Embryonic facial prominence (tissue), 1 donor: ENCODE measurements around the gene DAB1.

Experiments
- DNase-seq: peaks from one replicate; pipeline ENCODE4 v3.0.0-alpha.2; 2016; ENCODE audit errors: extremely low spot score

Gene DAB1

GRCh38 chr1:56979986-56980755 is 443.7 kb downstream of the DAB1 start:
- DNase-seq, result no peak

DNA sequence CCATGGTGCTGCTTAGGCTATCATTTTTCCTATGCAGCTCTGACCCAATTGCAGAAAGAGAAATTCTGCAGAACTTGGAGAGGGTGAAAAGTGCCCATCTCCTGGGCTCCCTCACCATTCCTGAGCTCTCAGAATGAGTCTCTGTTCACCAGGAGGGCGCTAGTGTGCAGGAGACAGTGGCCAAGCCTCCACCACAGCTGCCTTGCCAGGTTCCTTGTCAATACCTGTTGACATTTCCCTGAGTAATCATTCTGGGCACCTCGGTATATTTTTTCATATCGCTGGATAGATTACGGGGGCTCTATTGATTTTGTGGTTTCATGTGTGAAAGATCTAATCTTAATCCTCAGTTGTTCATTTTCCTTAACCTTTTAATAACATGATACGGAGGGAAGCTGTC is 445.0 kb downstream of the DAB1 start:
- DNase-seq, result no peak

DNA sequence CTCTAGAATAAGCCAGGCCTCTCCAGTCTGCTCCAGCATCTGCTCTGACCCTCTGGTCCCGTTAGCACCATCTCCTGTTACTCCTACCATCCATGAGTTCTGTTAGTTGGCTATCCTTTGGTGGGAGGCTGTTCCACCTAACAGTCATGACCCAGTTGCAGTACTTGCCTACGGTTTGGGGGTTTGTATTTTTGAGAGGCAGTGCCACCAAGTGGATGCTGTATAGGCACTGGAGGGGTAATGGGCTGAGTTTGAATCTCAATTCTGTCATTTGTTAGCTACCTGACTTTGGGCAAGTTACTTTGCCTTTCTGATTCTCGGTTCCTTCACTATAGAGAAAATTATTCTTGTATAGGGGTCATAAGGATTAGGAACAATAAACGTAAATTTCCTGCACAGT is 445.9 kb downstream of the DAB1 start:
- no peak for DNase-seq

DNA sequence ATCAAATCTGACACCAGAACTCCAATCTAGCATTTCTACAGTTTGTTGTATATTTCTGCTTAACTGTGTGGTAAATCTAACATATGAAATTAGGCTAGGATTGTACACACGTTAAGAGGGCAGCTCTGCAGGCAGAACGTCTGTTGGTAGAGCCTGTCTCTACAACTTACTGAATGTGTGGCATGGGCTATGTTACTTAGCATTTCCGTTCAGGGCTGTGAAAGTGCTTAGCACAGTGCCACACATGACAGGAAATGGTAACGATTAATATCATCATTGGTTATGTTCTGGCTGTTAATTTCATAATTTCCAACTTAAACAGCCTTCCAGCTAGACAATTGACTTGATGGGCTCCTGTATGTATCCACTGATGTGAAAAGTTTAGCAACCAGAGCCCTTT is 448.4 kb downstream of the DAB1 start:
- DNase-seq, result no peak

- DNase-seq, result no peak
These were observed 449.7 kb downstream of the DAB1 start for GRCh38 chr1:56973923-56974742.

DNA sequence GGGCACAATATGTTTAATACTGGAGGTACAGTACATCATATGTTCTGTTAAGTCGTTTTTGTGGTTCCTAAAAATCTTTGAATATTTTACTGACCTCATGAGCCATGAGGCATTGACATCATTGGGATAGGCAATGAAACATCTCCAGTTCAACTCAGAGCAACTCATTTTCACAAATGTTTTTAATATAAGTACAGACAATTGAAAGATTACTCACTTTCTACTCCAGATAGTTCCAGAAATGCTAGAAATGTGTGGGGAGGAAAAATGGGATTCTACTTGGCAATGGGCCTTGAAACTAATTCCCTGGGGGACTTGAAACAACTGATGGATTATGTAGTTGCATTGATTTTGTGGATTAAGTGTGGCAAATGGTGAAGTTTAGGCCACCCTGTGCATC is 450.9 kb downstream of the DAB1 start:
- DNase-seq, result no peak

DNA sequence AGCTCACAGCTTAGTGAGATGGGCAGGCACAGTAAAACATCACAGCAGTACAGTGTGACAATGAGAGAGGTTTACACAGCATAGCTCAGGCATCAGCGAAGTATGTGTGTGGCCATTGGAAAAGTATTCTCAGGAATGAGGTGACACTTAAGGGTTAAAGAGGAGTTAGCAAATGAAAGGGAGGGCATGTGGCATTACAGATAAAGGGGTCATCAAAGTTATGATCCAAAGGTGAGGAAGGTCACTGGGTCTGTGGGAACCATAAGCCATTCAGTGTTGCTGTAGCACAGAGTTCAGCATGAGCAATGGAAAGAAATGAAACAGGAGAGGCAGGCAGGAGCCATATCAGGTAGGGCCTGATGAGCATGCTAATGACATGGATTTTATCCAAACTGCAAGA is 453.6 kb downstream of the DAB1 start:
- no peak for DNase-seq

DNA sequence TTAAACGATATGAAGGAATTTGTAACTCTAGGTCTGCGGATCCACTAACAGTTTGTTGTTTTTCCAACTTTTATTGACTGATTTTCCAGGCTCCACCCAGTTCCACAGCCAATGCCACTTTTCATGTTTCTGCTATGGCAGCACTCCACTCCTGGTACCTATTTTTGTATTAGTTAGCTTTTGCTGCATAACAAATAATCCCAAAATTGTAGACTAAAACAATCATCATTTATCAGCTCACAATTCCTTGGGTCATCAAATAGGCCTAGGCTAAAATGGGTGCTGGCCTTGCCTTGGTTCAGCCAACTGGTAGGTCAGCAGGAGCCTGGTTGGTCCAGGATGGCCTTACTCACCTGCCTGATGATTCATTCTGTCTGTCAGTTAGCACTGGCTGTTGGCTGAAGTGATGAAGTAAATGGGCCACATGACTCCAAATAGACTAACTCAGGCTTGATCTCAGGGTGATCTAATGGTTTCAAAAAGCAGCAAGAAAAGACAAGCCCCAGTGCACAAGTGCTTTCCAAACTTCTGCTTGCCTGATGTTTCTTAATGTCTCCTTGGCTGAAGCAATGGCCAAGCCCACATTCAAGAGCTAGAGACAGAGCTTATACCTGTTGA is 454.9 kb downstream of the DAB1 start:
- no peak for DNase-seq

GRCh38 chr1:56967900-56968832 is 455.7 kb downstream of the DAB1 start:
- DNase-seq, result no peak

DNA sequence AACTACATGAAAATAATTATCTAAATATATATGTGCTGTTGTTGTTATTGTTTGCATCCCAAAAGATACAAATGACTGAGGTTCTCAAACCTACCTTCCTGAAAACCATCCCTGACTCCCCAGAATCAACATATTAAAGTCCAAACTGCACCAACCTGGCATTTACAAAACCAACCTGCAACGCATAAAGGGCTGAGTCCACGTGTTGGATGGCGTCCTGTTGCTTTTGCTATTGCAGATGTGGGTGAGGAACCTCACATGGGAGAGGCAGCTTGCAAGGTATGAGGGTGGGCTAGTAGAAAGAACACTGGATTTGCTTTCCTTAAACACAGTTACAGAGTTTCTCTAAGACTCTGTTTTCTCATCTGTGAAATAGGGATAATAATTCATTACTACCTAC is 456.5 kb downstream of the DAB1 start:
- no peak for DNase-seq

- DNase-seq, result no peak
These were observed 457.2 kb downstream of the DAB1 start for GRCh38 chr1:56966698-56966999.

GRCh38 chr1:56965916-56966697 is 457.8 kb downstream of the DAB1 start, which contains the start of gene C8B:
Gene C8B (minus strand): TSS chr1:56966015. CDS start chr1:56965948, 67 bp downstream.
- DNase-seq, result no peak

DNA sequence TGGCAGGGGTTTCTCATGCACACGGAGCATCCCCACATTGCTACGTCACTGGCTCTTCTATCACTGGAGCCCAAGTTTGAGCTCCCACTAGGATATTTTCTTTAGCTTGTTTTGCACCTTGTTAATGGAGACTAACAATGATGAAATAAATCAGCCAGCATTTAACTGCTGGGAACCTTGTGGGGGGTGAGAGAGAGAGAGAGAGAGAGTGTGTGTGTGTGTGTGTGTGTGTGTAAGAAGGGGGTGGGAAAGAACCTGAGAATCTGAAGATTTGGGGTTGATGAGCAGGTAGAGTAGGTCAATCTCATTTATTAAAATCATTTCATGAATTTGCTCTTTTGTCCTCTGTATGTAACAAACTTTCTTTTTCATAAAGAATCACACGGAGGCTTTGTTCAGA is 458.7 kb downstream of the DAB1 start:
- DNase-seq, result no peak

- no peak for DNase-seq
These were observed 459.4 kb downstream of the DAB1 start for GRCh38 chr1:56964349-56965017.

DNA sequence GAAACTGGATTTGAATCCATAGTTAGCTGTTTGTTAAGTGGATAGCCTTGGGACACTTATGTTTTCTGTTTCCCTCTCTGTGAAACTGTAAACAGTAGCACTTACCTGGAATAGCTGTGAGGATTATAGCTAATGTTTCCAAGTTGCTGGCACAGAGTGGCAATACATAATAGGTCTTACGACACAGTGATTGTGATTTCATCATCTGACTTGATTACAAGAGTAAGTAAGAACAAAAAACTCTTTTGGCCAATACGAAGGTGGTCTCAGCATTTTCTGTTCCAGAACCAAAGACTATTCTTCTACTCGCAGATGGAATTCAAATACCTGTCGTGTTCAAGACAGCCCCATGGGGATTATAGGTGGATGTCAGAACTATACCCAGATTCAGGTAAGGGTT is 460.2 kb downstream of the DAB1 start:
- no peak for DNase-seq

DNA sequence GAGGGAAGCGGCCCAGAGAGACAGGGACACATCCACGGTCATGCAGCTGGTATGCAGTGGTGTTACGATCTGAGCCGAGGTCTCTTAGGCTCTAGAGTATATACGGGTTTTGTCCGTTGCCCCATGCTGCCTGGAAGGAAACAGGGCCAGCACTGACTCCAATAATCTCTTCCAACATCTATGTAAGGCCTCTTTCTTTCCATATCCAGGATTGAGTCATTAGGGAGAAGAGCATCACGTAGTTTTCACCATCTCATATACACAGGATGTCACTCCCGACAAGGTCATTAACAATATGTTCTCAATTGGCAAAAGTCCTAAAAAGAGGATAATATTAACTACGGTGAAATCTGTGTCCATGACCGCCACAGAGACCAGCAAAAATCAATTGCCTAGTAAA is 462.4 kb downstream of the DAB1 start:
- no peak for DNase-seq

- DNase-seq, result no peak
These were observed 465.3 kb downstream of the DAB1 start for GRCh38 chr1:56958526-56958925.

DNA sequence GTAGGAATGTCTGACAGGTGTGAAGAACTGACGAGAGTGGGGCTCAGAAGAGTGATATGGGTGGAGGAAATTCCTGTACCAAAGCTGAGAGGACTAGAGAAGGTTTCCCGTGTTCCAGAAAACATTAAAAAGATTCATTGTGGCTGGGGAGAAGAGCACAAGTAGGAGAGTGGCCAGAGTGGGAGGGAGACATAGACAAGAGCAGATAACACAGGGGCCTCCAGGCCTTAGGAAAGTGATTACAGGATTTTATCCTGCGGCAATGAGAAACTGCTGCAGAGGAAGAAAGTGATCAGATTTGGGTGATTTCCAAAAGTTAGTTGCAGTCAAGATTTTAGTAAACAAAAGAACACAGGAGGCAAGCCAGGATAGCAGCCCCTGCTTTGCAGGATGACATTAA is 465.9 kb downstream of the DAB1 start:
- no peak for DNase-seq

- DNase-seq, result no peak
These were observed 469.2 kb downstream of the DAB1 start for GRCh38 chr1:56954664-56955063.

GRCh38 chr1:56953386-56953785 is 470.5 kb downstream of the DAB1 start:
- no peak for DNase-seq
